Measurements from ENCODE around the gene ENTREP3. TPM values are rescaled to one million over a fixed set of nuclear protein-coding genes. Genes with fewer than 3 reads are reported as not detected.

ENTREP3 gene
- total RNA-seq, 1 experiment from 2014 or later = 69.9 TPM

DNA sequence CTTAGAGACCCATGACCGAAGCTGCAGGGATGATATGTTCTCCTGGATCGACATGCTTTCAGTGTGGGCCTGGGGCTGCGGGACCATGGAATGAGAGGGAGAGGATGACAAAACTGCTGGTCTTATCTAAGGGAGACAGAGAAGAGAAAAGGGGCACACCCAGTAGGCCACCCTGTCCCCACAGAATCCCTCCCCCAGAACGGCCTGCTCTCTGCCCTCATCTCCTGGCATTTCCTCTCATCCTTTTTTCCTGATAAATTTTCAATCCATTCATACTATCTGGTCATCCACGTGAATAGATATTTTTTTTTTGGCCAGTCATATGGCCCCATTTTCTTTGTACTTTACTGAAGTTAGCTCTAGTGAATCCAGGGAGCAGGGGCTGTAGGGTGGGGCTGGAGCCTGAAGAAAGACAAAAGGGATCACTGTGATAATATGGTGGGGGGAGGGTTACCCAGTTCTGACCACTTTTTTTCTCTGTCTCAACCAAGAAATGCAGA lies 46.1 kb upstream of the ENTREP3 start, which contains the start of gene PKLR:
Gene PKLR (minus strand): TSS at position 97 of the 500 bp plus-strand sequence. CDS start 43 bp downstream, at position 54.
- H3K36me3 ChIP-seq (ENCODE audit: control insufficient read depth in 1 of 2, insufficient read depth in 2 of 2, low read length in 2 of 2) = no peaks in the 10 kb centered on the region
- RAD21 ChIA-PET (ENCODE audit: low non-redundant PET in 1 of 2, low total read pairs in 2 of 2, uncharacterized antibody in 2 of 2, unreplicated experiment in 2 of 2) = interaction anchor here in 1 of 2 experiments (0.7 kb wide), 1 partner anchor 343 kb away, joined by 3 read pairs; no protein-coding TSS in a partner anchor
- no peaks in the 10 kb centered on the region for H3K9me3 ChIP-seq (ENCODE audit: control insufficient read depth in 1 of 2, insufficient read depth in 1 of 2, low read depth in 1 of 2, low read length in 2 of 2)
- no peak within 1 kb of the TSS for H3K4me2 ChIP-seq (ENCODE audit: low read length)
- TF ChIP-seq YY1 (IDR thresholded peaks at IDR 0.05; ENCODE audit: extremely low read depth, insufficient replicate concordance, low read depth, low read length) (no peak), ZNF274 (IDR thresholded peaks at IDR 0.05; ENCODE audit: low read depth, low read length) (no peak), EZH2 (IDR thresholded peaks at IDR 0.05) (no peak), REST (IDR thresholded peaks at IDR 0.05; ENCODE audit: low read depth) (no peak), ZFX (IDR thresholded peaks at IDR 0.05) (no peak), POLR2AphosphoS5 (IDR thresholded peaks at IDR 0.05; ENCODE audit: low read depth, low read length) (no peak), EZH2phosphoT487 (IDR thresholded peaks at IDR 0.05; ENCODE audit: borderline replicate concordance) (no peak)
- no peaks in the 10 kb centered on the region for H3K9me2 ChIP-seq (ENCODE audit: insufficient read depth)
- H4K20me1 ChIP-seq (ENCODE audit: insufficient read depth) = no peaks in the 10 kb centered on the region
- intact Hi-C loops (cut with micrococcal nuclease) = no loop called here
- H3K9ac ChIP-seq (ENCODE audit: low read length) = no peak within 1 kb of the TSS
- H2AFZ ChIP-seq (ENCODE audit: low read depth, low read length, poor library complexity, severe bottlenecking) = no peak within 1 kb of the TSS
- no peak for ATAC-seq
- H3K27me3 ChIP-seq (ENCODE audit: insufficient read depth, low read length) = no peaks in the 10 kb centered on the region
- peaks cover 0 to 7% of the 10 kb centered on the region in 2 experiments; a peak in 3 of 4 replicates for H3K4me1 ChIP-seq (ENCODE audit: control insufficient read depth in 1 of 2, insufficient read depth in 2 of 2, low read length in 2 of 2)
- no TSS peak for BruUV-seq (replicated peaks)
- no peak within 1 kb of the TSS for H3K4me3 ChIP-seq (replicated peaks in 1 of 2; ENCODE audit: low read depth in 1 of 2, low read length in 2 of 2)
- DNase-seq (ENCODE audit: low read depth, low spot score) = no peak
- H3K27ac ChIP-seq (ENCODE audit: low read depth, low read length) = no peak within 1 kb of the TSS
- H3K79me2 ChIP-seq (ENCODE audit: insufficient read depth, low read length) = no peaks in the 10 kb centered on the region
- CTCF ChIA-PET = no interaction called here
- POLR2A ChIA-PET = no interaction called here

Measured in HCT116 (cell line).